Stimulated activated CD4-positive, alpha-beta T cell treated with anti-CD3 and anti-CD28 coated beads, Interleukin-2, amount 100 ng/mL, for 24 hours (primary cell): ENCODE data around the gene YPEL4.
A peak's percentile ranks its signal among the peaks of the same experiment; 100 is the strongest.
"Not testable (repeated sequence)": the region's sequence is repeated elsewhere in the genome, so short reads cannot be mapped to it uniquely, and the experiment has no call there.

ENCODE experiments used
- DNase-seq, 2 donors: peaks; one replicate each; pipeline ENCODE4 v3.0.0-alpha.2; 2020

Gene YPEL4

GRCh38 chr11:57649826-57650738 lies at the start of gene YPEL4:
YPEL4 (minus strand) TSS chr11:57649912; CDS start chr11:57647107, 2,805 bp downstream.
- DNase-seq: peak; percentile 44 to 64

DNA sequence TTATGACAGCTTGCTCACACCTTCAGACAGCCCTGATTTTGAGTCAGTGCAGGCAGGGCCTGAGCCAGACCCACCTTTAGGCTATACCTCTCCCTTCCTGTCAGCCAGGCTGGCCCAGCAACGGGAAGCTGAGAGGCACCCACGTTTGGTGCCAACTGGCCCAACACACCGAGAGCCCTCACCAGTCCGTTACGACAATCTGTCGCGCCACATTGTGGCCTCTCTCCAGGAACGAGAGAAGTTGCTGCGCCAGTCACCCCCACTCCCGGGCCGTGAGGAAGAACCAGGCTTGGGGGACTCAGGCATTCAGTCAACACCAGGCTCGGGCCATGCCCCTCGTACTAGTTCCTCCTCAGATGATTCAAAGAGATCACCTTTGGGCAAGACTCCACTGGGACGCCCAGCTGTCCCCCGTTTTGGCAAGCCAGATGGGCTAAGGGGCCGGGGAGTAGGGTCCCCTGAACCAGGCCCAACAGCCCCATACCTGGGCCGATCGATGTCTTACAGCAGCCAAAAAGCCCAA lies 49.2 kb upstream of the YPEL4 start:
- no peak for DNase-seq

- not testable (repeated sequence) for DNase-seq
Observed at GRCh38 chr11:57690474-57690873, 40.8 kb upstream of the YPEL4 start.

GRCh38 chr11:57681168-57681567 lies 31.5 kb upstream of the YPEL4 start:
- DNase-seq: no peak

GRCh38 chr11:57680552-57680874 lies 30.8 kb upstream of the YPEL4 start:
- DNase-seq: no peak

DNA sequence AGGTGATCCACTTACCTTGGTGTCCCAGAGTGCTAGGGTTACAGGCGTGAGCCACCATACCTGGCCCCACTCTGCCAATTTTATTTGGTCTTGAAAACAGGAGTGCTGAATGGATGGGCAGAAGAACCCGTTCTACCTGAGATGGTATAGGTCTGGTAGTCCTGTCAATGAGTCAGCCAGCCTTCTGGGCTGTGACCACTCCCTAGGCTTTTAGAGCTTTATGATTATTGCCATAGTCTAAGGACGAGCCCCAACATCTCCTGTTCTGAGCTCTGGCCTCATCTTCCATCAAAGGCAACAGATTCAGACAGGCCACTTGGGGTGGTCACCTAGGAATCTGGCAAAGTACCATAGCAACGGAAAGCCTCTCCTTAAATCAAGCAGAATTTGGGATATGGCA lies 29.7 kb upstream of the YPEL4 start:
- no peak for DNase-seq

- DNase-seq: no peak
Observed at GRCh38 chr11:57675176-57675941, 25.6 kb upstream of the YPEL4 start.

GRCh38 chr11:57674251-57674650 lies 24.5 kb upstream of the YPEL4 start:
- no peak for DNase-seq

DNA sequence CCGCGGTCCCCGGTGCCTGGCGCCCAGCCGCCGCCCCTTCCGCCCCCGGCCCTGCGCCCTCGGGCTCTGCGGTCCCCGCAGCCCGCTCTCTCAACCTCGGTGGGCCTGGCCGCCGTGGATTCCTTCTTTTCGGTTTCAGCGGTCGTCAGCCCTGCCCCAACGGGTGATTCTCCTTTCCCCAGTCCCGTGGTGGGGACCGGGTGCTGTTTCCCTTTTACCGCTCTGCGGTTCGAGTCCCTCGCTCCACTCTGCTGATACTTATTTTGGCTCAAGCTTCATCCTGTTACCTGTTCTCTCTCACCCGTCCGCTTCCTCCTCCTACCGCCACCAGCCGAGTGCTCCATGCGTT lies 18.7 kb upstream of the YPEL4 start:
- DNase-seq: peak in 1 of 2 donors; percentile 55

GRCh38 chr11:57667736-57668433 lies 18.2 kb upstream of the YPEL4 start, which contains the start of gene ZDHHC5:
ZDHHC5 (plus strand) TSS chr11:57668114; CDS start chr11:57673091, 4,977 bp downstream.
- DNase-seq: peak; percentile 98 to 99

DNA sequence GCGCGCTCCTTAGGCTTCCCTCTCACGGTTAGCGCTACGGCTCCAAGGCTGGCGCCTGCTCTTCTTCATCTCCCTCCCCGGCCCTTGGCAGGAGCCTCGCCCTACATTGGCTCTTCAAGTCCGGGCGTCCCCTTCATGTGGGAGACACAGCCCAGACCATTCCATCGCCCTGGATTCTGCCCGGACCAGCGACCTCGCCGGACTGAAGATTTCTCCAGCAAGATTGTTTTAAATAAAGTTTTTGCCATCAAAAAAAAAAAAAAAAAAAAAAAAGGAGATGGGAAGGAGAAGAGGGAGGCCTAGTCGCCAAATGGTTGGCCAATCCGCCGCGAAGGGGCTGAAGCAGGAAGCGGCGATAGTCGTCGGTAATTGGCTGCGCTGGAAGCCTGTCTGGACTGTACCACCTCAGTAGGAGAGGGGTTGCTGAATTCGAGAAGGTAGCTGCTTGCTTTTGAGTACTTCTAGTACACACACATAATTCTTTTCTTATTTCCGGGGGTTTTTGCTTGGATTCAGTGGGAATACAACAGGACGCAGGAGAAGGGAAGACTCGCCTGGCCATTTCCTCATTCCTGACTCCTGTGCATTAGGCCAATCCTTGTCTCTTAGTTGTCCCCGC lies 17.5 kb upstream of the YPEL4 start:
- peak; percentile 86 to 90 for DNase-seq

DNA sequence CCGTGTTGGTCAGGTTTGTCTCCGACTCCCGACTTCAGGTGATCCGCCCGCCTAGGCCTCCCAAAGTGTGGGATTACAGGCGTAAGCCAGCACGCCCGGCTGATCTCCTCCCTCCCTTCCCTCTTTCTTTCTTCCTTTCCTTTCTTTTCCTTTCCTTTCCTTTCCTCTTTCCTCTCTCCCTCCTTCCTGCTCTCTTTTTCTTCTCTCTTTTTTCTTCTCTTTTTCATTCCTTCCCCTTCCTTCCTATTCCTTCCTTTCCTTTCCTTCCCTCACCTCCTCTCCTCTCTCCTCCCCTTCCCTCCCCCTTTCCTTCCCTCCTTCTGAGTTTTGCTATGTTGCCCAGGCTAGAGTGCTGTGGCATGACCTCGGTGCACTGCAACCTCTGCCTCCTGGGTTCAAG lies 14.3 kb upstream of the YPEL4 start:
- no peak for DNase-seq

DNA sequence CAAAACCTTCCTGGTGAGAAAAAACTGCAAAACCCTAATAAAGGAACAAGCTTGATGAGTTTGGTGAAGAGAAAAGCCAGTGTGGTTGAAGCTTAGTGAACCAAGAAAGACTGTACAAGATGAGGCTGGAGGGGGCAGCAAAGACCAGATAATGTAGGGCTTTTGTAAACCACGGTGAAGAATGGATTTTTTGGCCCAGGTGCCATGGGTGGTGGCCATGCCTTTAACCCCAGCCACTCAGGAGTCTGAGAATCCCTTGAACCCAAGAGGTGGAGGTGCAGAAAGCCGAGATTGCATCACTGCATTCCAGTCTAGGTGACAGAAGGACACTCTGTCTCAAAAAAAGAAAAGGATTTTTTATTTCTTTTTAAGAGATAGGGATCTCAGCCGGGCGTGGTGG lies 13.2 kb upstream of the YPEL4 start:
- DNase-seq: no peak

DNA sequence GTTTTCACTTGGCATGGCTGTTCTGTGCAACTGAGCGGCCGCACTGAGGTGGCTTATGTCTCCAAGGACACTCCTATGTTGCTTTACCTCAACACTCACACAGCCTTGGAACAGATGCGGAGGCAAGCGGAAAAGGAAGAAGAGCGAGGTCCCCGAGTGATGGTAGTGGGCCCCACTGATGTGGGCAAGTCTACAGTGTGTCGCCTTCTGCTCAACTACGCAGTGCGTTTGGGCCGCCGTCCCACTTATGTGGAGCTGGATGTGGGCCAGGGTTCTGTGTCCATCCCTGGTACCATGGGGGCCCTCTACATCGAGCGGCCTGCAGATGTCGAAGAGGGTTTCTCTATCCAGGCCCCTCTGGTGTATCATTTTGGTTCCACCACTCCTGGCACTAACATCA lies 10.0 kb upstream of the YPEL4 start:
- no peak for DNase-seq

DNA sequence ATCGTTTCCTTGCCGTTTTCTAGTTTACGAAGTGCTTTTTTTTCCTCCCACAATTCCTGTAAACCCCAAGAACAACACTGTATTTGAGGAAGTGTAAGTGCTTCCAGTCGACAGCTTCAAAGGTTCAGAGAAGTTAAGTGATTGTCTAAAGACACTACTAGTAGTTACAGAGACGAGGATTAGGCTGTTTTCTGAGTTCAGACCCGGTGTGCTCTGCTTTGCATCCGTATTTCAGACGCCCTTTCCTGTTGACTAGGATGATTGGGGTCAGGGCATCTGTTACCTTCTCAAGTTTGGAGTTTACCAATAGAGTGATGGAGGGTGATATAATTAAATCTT lies 8.3 kb upstream of the YPEL4 start:
- no peak for DNase-seq

- DNase-seq: peak; percentile 99
Observed at GRCh38 chr11:57657194-57658022, 7.7 kb upstream of the YPEL4 start, which contains the start of gene CLP1. CLP1 (plus strand) TSS chr11:57657762; CDS start chr11:57659477, 1,715 bp downstream.

- DNase-seq: no peak
Observed at GRCh38 chr11:57656885-57657193, 7.1 kb upstream of the YPEL4 start.

DNA sequence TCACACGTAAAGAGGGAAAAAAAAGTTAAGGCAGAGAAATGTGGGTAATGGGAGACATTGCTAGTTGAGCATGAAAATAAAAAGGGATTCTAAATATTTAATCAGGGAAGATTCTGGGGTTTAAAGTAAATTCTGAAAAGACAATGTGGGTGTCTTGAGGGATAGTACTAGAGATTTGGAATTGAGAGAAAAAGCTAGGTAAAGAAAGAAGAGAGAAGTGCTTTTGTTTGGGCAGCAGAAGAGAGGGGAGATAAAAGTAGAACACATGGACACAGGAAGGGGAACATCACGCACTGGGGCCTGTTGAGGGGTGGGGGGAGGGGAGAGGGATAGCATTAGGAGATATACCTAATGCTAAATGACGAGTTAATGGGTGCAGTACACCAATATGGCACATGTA lies 3.5 kb upstream of the YPEL4 start:
- DNase-seq: no peak

DNA sequence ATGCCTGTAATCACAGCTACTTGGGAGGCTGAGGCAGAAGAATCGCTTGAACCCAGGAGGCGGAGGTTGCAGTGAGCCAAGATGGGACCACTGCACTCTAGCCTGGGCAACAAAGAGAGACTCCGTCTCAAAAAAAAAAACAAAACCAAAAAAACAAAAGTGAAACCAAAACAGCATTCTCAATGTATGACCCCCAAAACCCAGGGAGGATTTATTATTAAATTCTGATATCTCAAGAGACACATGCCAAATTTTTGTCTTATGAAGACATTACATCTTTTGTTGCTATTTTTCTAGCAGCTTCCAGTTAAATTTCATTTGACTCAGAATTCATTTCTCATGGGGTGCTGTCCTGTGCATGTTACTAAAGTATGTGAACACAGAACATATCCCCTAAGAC lies 3.0 kb upstream of the YPEL4 start:
- no peak for DNase-seq

GRCh38 chr11:57652230-57652629 lies 2.5 kb upstream of the YPEL4 start:
- not testable (repeated sequence) for DNase-seq

- DNase-seq: no peak
Observed at GRCh38 chr11:57651408-57651807, 1.7 kb upstream of the YPEL4 start.

DNA sequence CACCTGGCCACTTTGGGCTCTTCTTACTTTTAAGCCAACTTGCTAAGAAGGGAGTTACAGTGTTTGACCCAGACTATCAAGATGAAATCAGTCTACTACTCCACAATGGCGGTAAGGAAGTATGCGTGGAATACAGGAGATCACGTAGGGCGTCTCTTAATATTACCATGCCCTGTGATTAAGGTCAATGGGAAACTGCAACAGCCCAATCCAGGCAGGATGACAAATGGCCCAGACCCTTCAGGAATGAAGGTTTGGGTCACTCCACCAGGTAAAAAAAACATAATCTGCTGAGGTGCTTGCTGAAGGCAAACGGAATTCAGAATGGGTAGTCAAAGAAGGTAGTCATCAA lies 1.0 kb upstream of the YPEL4 start:
- DNase-seq: no peak
